ENCODE measurements around the gene RASL11A. TPM values are rescaled to one million over a fixed set of nuclear protein-coding genes. Genes with fewer than 3 reads are reported as not detected.
A peak's percentile ranks its signal among the peaks of the same experiment; 100 is the strongest.

Gene RASL11A
- total RNA-seq, 1 experiment from 2014 or later: 2.7 TPM

DNA sequence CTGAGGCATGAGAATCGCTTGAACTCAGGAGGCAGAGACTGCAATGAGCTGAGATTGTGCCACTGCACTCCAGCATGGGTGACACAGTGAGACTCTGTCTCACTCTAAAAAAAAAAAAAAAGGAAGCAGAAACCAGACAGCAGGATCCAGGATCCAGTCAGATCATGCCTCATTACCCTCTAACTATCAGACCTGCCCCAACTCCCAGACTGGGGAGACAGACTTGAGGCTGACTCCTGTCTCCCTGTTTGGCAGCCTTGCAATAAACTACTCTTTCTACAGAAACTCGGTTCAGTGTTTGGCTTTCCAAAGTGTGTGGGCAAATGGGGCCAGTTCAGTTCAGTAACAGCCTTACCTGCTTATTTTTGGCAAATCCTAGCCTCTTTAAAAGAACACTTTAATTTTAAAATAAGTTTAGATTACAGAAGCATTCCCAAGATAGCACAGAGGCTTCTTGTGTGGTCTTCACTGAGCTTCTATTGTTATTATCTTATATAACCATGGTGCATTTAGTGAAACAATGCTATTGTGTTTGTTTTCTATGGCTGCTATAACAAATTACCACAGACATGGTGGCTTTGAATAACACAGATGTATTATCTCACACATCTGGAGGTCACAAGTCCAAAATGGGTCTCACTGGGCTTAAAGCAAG is 18.5 kb downstream of the RASL11A start:
- H2BK20ac ChIP-seq (ENCODE audit: low read depth, low read length, poor library complexity, severe bottlenecking): no peak overlapping the region
- no peak overlapping the region for H3T11ph ChIP-seq (ENCODE audit: low read length)
- no peak overlapping the region for H2BK5ac ChIP-seq (ENCODE audit: insufficient read length, low read length)
- H3K27ac ChIP-seq (ENCODE audit: insufficient read length, low read depth, low read length): no peak overlapping the region
- no peak overlapping the region for H4K91ac ChIP-seq (ENCODE audit: insufficient read length, low read depth, low read length)
- WGBS (ENCODE audit: extremely low coverage, insufficient read length, low lambda C conversion rate): no CpG with 5 or more reads among the region's 2 CpGs
- TF ChIP-seq, protein P1, sequence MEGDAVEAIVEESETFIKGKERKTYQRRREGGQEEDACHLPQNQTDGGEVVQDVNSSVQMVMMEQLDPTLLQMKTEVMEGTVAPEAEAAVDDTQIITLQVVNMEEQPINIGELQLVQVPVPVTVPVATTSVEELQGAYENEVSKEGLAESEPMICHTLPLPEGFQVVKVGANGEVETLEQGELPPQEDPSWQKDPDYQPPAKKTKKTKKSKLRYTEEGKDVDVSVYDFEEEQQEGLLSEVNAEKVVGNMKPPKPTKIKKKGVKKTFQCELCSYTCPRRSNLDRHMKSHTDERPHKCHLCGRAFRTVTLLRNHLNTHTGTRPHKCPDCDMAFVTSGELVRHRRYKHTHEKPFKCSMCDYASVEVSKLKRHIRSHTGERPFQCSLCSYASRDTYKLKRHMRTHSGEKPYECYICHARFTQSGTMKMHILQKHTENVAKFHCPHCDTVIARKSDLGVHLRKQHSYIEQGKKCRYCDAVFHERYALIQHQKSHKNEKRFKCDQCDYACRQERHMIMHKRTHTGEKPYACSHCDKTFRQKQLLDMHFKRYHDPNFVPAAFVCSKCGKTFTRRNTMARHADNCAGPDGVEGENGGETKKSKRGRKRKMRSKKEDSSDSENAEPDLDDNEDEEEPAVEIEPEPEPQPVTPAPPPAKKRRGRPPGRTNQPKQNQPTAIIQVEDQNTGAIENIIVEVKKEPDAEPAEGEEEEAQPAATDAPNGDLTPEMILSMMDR (conservative IDR thresholded peaks at IDR 0.05): no peak
- no peak overlapping the region for H3K18ac ChIP-seq (ENCODE audit: insufficient read length, low read depth, low read length)
- H3K14ac ChIP-seq (ENCODE audit: insufficient read depth, low read length): no peak overlapping the region
- H2BK12ac ChIP-seq (ENCODE audit: insufficient read length, low read depth, low read length): no peak overlapping the region
- no peak overlapping the region for H3K4ac ChIP-seq (ENCODE audit: low read depth, low read length)
- H3K27ac Mint-ChIP-seq: peak overlapping the region in 1 of 3 experiments; percentile 48; a peak in 1 of 7 replicates
- H2BK15ac ChIP-seq (ENCODE audit: low read depth, low read length): no peak overlapping the region
- H3K4me3 Mint-ChIP-seq: no peak overlapping the region
- no peak overlapping the region for H2AK5ac ChIP-seq (ENCODE audit: insufficient read length, low read length)
- peaks cover 2% of the 10 kb centered on the region for H3K27me3 Mint-ChIP-seq (ENCODE audit: low read depth)
- no peaks in the 10 kb centered on the region for H3K36me3 Mint-ChIP-seq (ENCODE audit: insufficient read depth in 1 of 3, low read depth in 3 of 3)
- H2BK120ac ChIP-seq (ENCODE audit: low read depth, low read length, poor library complexity, severe bottlenecking): no peak overlapping the region
- H3K23me2 ChIP-seq (ENCODE audit: insufficient read length, low read depth, low read length, poor library complexity, severe bottlenecking): no peaks in the 10 kb centered on the region
- no peak overlapping the region for H3K56ac ChIP-seq (ENCODE audit: insufficient read length, low read depth, low read length)
- no peaks in the 10 kb centered on the region for H3K79me1 ChIP-seq (ENCODE audit: insufficient read depth, low read depth, low read length, poor library complexity, severe bottlenecking)
- H4K20me1 ChIP-seq (ENCODE audit: control insufficient read depth, insufficient read depth, insufficient read length): no peaks in the 10 kb centered on the region
- H3K79me2 ChIP-seq (ENCODE audit: insufficient read depth, low read length): no peaks in the 10 kb centered on the region
- no peaks in the 10 kb centered on the region for H3K9me3 ChIP-seq (ENCODE audit: control insufficient read depth, low read depth, low read length)
- H2AFZ ChIP-seq (ENCODE audit: low read length): no peak overlapping the region
- peak; percentile 3 for DNase-seq
- H3K4me1 ChIP-seq (ENCODE audit: insufficient read depth, low read length): no peaks in the 10 kb centered on the region
- no peak overlapping the region for H4K8ac ChIP-seq (replicated peaks; ENCODE audit: insufficient read length, low read depth, low read length)
- no peak overlapping the region for H4K5ac ChIP-seq (ENCODE audit: insufficient read length, low read depth, low read length)
- H3K9ac ChIP-seq (ENCODE audit: extremely low read depth, insufficient read length, low read length): no peak overlapping the region
- H3K27me3 ChIP-seq (ENCODE audit: insufficient read depth, low read length): no peaks in the 10 kb centered on the region
- H3K23ac ChIP-seq (ENCODE audit: insufficient read length, low read depth, low read length): no peak overlapping the region
- H3K4me2 ChIP-seq (ENCODE audit: insufficient read depth, insufficient read length, low read length): no peak overlapping the region
- peaks cover 0 to 3% of the 10 kb centered on the region in 2 experiments; a peak in 2 of 5 replicates for H3K9me3 Mint-ChIP-seq
- peaks cover 0 to 3% of the 10 kb centered on the region in 2 experiments; a peak in 1 of 4 replicates for H3K4me1 Mint-ChIP-seq

All from H9 (cell line).